Mucosa of stomach (tissue), 1 donor: ENCODE measurements around the gene DPH5.

Source experiments
- H3K27me3 ChIP-seq: one replicate; pipeline ENCODE4 v1.7.0; 2013; ENCODE audit warnings: mild to moderate bottlenecking, low read length; ENCODE audit not compliant: control insufficient read depth, insufficient read depth
- H3K36me3 ChIP-seq: one replicate; pipeline ENCODE4 v1.7.0; 2013; ENCODE audit warnings: low read length; ENCODE audit not compliant: control insufficient read depth, insufficient read depth
- H3K4me1 ChIP-seq: one replicate; pipeline ENCODE4 v1.7.0; 2013; ENCODE audit warnings: mild to moderate bottlenecking, low read length; ENCODE audit not compliant: control insufficient read depth, insufficient read depth
- H3K4me3 ChIP-seq: one replicate; pipeline ENCODE4 v1.7.0; 2013; ENCODE audit warnings: low read length
- H3K9ac ChIP-seq: one replicate; pipeline ENCODE4 v1.7.0; 2013; ENCODE audit warnings: mild to moderate bottlenecking, low read length, moderate library complexity
- H3K9me3 ChIP-seq: one replicate; pipeline ENCODE4 v1.7.0; 2013; ENCODE audit warnings: mild to moderate bottlenecking, low read length, moderate library complexity; ENCODE audit not compliant: control insufficient read depth
- donor health status: Pancreatic carcinoma.

The DPH5 gene

DNA sequence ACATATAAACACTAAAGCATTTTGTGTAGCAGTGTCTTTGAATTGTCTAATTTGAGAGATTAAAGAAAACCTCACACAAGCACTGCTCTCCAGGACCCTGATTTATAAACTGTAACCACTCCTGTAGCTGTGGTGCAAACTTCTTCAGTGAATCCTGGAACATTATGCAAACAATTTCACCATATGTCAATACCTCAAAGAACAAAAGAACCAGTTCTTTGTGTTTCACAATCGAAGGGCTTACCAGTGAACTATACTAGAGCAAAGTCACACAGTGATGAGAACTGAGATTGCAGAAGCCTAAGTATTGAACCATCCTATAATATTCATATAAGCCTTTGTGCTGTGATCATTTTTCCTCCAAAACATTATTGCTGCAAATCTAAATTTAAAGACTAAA lies 21.5 kb downstream of the DPH5 start:
- Histone ChIP-seq H3K36me3 (no peaks in the 10 kb centered on the region), H3K9me3 (no peaks in the 10 kb centered on the region), H3K4me1 (no peaks in the 10 kb centered on the region), H3K27me3 (no peaks in the 10 kb centered on the region), H3K4me3 (no peak overlapping the region), H3K9ac (no peak overlapping the region)

DNA sequence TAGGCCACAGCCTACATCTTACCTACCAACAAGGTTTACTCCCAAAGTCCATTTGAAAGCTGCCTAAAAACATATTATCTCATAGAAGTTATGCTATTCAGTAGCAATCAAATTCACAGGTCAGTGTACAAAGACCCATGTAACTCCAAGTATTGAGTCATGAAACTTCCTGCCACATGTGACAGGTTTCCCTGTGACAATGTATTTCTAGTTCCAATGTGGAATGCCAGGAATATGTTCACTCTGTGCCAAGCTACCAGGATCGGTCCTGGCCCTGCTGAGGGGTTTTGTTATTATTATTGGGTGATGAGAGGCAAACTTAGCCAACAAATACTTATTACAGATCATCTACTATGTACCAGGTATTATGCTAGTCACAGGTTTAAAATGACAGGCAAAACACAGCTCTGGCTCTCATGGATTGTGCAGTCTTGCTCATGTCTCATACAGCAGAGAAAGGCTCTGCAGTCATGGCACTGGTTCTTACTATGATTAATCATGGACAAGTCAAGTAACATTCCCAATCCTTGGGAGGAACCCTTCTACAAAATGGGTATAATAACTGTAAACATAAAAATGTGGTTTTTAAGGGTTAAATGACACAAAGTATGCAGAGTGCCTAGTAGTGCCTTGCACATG lies 22.5 kb downstream of the DPH5 start:
- Histone ChIP-seq H3K9me3 (no peaks in the 10 kb centered on the region), H3K9ac (no peak overlapping the region), H3K36me3 (no peaks in the 10 kb centered on the region), H3K4me1 (no peaks in the 10 kb centered on the region), H3K4me3 (no peak overlapping the region), H3K27me3 (no peaks in the 10 kb centered on the region)

DNA sequence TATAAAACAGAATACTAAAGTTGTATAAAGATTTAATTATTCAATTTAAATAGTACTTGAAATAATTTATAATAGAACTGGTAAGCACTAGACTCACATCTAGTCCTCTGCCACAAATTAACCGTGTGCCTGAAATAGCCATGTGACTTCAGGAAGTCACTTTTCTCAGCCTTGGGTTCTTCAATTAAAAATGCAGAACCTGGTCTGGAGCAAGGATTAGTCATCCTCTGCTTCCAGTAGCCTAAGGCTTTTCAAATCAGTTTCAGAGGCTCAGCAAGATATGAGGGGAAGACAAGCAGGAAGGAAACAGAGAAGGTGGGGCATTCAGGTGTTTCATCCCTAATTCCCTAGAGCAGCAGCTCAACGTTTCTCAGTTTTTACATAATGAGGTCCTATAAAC lies 23.0 kb downstream of the DPH5 start:
- Histone ChIP-seq H3K9me3 (no peaks in the 10 kb centered on the region), H3K27me3 (no peaks in the 10 kb centered on the region), H3K4me1 (no peaks in the 10 kb centered on the region), H3K36me3 (no peaks in the 10 kb centered on the region), H3K4me3 (no peak overlapping the region), H3K9ac (no peak overlapping the region)

DNA sequence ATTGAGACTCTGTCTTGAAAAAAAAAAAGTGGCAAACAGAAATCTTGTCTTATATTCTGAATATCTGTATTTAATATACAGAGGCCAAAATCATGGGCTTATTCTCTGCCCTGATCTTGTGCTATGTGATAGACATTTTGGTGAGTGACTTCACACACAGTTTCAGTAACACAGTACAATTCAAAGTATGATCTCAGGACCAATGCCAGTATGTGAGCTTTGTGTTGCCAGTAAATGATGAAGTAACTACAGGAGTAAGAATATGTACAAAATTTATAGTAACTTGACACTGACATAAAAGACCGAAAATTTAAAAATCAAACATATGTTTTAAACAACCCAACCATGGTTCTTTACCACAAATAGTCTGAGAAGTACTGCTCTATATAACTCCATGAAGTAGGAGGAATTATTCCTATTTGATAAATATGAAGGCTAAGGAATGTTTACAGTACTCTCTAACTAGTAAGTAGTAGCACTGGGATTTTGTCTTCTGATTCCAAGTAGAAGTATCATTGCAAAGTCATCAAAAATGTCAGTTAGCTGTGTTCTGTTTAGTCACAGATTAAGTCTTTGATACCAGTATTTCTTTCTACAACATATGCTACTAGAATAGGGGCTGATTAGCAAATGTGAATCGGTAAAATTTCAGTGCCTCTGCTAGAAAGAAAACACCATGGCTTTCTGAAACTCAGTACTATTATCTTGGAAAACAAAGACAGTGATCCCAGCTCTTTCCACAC lies 25.3 kb downstream of the DPH5 start:
- H3K9me3 ChIP-seq: no peaks in the 10 kb centered on the region
- no peaks in the 10 kb centered on the region for H3K4me1 ChIP-seq
- no peaks in the 10 kb centered on the region for H3K27me3 ChIP-seq
- no peak overlapping the region for H3K9ac ChIP-seq
- no peak overlapping the region for H3K4me3 ChIP-seq
- no peaks in the 10 kb centered on the region for H3K36me3 ChIP-seq

DNA sequence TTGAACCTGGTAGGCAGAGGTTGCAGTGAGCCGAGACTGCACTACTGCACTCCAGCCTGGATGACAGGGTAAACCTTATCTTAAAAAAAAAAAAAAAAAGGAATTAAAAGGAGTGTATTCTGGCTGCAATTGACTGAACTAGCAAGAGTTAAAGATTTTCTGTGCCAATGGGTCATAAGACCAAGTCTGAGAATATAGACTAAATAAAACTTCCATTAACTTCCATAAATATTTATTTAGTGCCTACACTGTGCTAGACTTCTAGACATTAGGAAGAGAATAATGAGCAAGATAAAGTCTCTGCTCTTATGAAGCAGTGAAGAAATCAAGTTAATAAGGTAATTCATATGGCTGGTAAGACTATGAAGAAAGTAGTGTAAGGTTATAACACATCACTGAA lies 27.2 kb downstream of the DPH5 start:
- Histone ChIP-seq H3K36me3 (no peaks in the 10 kb centered on the region), H3K27me3 (no peaks in the 10 kb centered on the region), H3K4me1 (no peaks in the 10 kb centered on the region), H3K9me3 (no peaks in the 10 kb centered on the region), H3K9ac (no peak overlapping the region), H3K4me3 (no peak overlapping the region)

DNA sequence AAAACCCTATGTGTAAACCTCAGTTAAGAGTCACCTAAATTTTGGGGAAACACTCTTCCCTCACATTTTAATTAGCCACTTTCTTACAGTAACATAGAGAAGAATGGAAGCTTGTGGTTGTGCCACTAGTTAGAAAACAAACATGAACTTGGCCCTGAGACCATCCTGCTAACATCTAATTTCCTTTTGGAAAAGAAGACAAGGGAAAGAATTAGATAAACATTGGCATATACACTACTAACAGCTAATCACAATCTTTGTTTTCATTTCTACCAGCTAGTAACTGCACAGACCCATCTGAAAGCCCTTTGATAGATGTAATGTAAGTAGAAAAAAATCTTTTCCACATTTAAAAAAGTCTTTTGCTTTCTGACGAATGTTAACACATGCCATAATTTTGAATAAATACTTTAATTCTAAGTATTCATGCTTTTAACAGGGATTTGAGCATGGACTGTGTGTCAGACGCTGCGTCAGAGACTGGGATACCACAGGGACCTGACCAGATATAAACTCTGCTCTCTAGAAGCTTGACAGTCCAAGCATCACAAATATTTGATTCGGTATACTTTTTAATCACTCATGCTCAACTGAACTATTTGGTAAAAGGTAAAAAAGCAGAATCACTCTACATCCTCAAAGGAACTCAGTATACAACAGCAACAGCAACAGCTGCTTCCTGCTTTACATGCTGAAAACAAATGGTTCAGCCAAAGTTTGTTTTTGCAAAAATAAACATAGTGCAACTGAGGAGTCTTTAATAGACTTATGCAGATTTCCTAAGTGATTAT lies 30.2 kb downstream of the DPH5 start:
- Histone ChIP-seq H3K9ac (no peak overlapping the region), H3K4me3 (no peak overlapping the region), H3K9me3 (no peaks in the 10 kb centered on the region), H3K27me3 (no peaks in the 10 kb centered on the region), H3K36me3 (no peaks in the 10 kb centered on the region), H3K4me1 (no peaks in the 10 kb centered on the region)

DNA sequence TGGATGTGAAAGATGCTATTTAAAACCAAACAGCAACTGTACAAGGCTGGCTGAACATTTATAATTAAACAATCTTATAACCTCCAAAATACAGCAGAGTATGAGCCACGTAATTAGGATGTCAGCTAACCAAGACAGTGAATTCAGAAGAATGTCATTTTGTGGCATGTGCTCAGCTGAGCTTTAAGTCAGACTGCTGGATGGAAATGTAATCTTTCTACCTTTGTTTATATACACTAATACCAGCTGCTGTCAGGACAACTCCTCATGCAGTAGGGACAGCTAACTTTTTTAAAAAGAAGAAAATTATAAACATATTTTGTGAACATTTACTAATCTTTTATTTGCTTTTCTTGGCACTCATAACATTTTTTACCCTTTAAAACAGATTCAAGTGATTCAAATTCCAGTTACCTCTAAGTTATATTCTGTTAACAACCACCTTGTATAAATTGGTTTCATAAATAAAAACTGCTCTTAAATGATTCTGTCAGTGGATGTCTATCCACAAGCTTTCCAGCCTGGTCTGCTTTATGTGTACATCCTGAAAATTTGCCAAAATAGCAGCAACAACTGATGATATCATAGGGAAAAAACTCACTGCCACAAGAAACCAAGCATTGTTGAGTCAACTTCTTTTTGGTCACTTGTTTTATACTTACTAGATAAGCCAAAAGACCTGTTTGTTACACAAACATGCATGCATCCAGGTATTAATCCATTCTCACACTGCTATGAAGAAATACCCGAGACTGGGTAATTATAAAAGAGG lies 36.1 kb downstream of the DPH5 start:
- no peaks in the 10 kb centered on the region for H3K4me1 ChIP-seq
- H3K27me3 ChIP-seq: no peaks in the 10 kb centered on the region
- no peaks in the 10 kb centered on the region for H3K9me3 ChIP-seq
- H3K9ac ChIP-seq: no peak overlapping the region
- no peaks in the 10 kb centered on the region for H3K36me3 ChIP-seq
- H3K4me3 ChIP-seq: no peak overlapping the region

DNA sequence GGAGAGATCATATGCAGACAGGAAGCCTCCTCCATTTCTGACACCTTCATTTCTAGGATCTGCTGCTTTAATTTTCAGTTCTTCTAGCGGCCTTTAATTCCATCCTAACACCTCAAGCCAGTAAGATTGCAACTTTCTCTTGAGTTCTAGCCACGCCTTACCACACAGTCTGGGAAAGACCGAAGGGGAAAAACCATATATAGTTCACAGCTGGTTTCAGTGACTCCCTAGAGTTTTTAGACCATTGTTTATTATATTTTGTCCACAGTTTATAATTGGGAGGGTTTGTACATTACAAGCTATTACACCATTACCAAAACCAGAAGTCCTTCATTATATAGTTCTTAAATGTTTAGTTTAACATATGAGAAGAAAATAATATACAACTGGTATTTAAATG lies 37.5 kb downstream of the DPH5 start:
- H3K4me3 ChIP-seq: no peak overlapping the region
- no peaks in the 10 kb centered on the region for H3K9me3 ChIP-seq
- H3K4me1 ChIP-seq: no peaks in the 10 kb centered on the region
- H3K27me3 ChIP-seq: no peaks in the 10 kb centered on the region
- H3K9ac ChIP-seq: no peak overlapping the region
- no peaks in the 10 kb centered on the region for H3K36me3 ChIP-seq

DNA sequence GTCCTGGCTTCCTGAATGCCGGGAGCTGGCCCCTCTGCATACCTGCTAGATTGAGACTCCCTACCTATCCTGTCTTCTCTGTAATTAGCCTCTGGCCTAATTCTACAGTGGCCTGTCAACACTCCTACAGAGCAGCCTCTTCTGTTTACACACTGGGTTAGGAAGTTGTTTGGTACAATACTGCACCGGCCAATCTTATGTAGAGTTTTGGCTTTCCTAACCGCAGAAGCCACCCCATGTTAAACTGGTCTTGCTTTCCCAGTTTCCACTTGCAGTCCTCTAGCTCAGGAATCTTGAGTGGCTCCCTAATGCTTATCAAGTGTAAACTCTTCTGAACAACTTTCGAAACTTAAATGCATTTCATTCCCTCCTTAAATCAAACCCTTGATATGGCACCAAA lies 42.8 kb downstream of the DPH5 start:
- Histone ChIP-seq H3K4me3 (no peak overlapping the region), H3K9me3 (no peaks in the 10 kb centered on the region), H3K9ac (no peak overlapping the region), H3K4me1 (no peaks in the 10 kb centered on the region), H3K27me3 (no peaks in the 10 kb centered on the region), H3K36me3 (no peaks in the 10 kb centered on the region)

DNA sequence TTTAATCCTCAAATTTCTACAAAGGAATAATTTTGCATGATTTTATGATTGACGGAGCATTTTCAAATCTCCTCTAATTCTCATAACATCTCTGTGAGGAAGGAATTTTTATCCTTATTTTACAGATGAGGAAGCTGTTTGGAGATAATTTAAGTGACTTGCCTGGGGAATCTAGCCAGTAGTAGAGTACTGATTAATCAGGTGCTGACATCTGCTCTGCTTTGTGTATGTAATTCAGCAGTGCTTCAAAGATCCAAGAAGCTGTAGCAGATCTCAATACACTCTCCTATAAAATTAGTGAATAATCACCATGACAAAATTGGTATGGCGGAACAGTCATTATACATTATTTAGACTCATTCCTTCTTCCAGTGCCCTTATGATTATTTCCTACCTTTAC lies 46.0 kb downstream of the DPH5 start:
- H3K9ac ChIP-seq: no peak overlapping the region
- no peak overlapping the region for H3K4me3 ChIP-seq
- H3K4me1 ChIP-seq: no peaks in the 10 kb centered on the region
- no peaks in the 10 kb centered on the region for H3K36me3 ChIP-seq
- no peaks in the 10 kb centered on the region for H3K9me3 ChIP-seq
- H3K27me3 ChIP-seq: no peaks in the 10 kb centered on the region

DNA sequence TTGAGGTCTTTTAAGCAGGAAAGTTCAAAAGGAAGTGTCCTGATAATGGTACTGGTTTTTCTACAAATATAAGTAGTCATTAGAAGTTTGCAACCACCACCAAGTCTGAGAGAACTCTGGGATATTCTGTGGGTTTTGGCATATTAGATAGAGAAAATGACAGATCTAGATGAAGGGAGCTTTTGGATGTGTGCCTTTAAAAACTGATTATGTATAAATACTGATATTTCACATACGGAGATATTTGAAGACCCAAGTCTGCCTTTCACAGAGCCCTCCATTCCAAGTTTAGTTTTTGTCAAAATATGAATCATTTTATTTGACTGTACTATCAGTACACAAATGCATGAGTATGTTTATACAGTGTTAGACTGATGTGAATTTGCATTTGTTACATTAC lies 48.6 kb downstream of the DPH5 start:
- H3K4me1 ChIP-seq: no peaks in the 10 kb centered on the region
- no peak overlapping the region for H3K4me3 ChIP-seq
- no peak overlapping the region for H3K9ac ChIP-seq
- no peaks in the 10 kb centered on the region for H3K27me3 ChIP-seq
- no peaks in the 10 kb centered on the region for H3K9me3 ChIP-seq
- no peaks in the 10 kb centered on the region for H3K36me3 ChIP-seq

DNA sequence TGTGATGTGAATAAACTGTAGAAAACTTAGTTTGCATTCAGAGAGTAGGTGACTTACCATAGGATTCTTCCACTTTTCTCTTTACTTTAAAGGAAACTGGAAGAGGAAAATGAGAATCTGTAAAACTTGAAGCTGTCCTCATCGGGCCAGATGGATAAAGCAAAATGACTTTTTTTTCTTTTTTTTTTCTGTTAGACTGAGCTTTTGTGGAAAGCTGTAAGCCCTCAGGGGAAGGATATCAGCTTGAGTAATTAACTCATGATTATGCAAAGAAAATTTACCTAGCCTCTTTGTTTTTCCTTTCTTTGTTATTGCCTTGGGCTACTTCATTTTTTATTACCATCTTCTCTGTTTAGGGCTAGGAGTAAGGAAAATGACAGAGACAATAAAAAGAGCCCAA lies 53.4 kb downstream of the DPH5 start:
- H3K4me1 ChIP-seq: no peaks in the 10 kb centered on the region
- H3K9ac ChIP-seq: no peak overlapping the region
- H3K4me3 ChIP-seq: no peak overlapping the region
- H3K27me3 ChIP-seq: no peaks in the 10 kb centered on the region
- no peaks in the 10 kb centered on the region for H3K9me3 ChIP-seq
- H3K36me3 ChIP-seq: no peaks in the 10 kb centered on the region
